ENCODE results near the gene MAML2. TPM values are rescaled to one million over a fixed set of nuclear protein-coding genes. Genes with fewer than 3 reads are reported as not detected.
A peak's percentile ranks its signal among the peaks of the same experiment; 100 is the strongest.

The MAML2 gene
- total RNA-seq, 2 experiments from 2014 or later: 11.8 to 12.5 TPM

- no peak overlapping the region for H3K27ac Mint-ChIP-seq
- H3K27me3 Mint-ChIP-seq: no peaks in the 10 kb centered on the region
- peaks cover 31% of the 10 kb centered on the region for H3K36me3 Mint-ChIP-seq (ENCODE audit: low read depth)
- H3K9me3 Mint-ChIP-seq: no peaks in the 10 kb centered on the region
- ChIA-PET POLR2A (no interaction called here), CTCF (no interaction called here)
- DNase-seq (no peak), ATAC-seq (no peak)
- no peak for TF ChIP-seq CTCF (IDR thresholded peaks at IDR 0.05)
- H3K4me3 Mint-ChIP-seq: no peak overlapping the region
- no peaks in the 10 kb centered on the region for H3K4me1 Mint-ChIP-seq (ENCODE audit: low read depth)
- intact Hi-C loops (cut with micrococcal nuclease): no loop called here
Measured at GRCh38 chr11:96367342-96367741, 24.3 kb upstream of the MAML2 start.

- intact Hi-C loops (cut with micrococcal nuclease): no loop called here
- TF ChIP-seq CTCF (IDR thresholded peaks at IDR 0.05): no peak
- H3K27ac Mint-ChIP-seq: no peak overlapping the region
- H3K9me3 Mint-ChIP-seq: no peaks in the 10 kb centered on the region
- H3K4me1 Mint-ChIP-seq (ENCODE audit: low read depth): no peaks in the 10 kb centered on the region
- ChIA-PET CTCF (no interaction called here), POLR2A (no interaction called here)
- H3K36me3 Mint-ChIP-seq (ENCODE audit: low read depth): peaks cover 28% of the 10 kb centered on the region
- H3K27me3 Mint-ChIP-seq: no peaks in the 10 kb centered on the region
- no peak overlapping the region for H3K4me3 Mint-ChIP-seq
- DNase-seq (no peak), ATAC-seq (no peak)
Measured at GRCh38 chr11:96366024-96366423, 23.0 kb upstream of the MAML2 start.

GRCh38 chr11:96365493-96365892 is 22.5 kb upstream of the MAML2 start:
- intact Hi-C loops (cut with micrococcal nuclease): no loop called here
- Mint-ChIP-seq H3K4me1 (ENCODE audit: low read depth) (no peaks in the 10 kb centered on the region), H3K27ac (no peak overlapping the region), H3K4me3 (no peak overlapping the region), H3K36me3 (ENCODE audit: low read depth) (peaks cover 26% of the 10 kb centered on the region), H3K9me3 (no peaks in the 10 kb centered on the region), H3K27me3 (no peaks in the 10 kb centered on the region)
- no peak for ATAC-seq
- POLR2A ChIA-PET: no interaction called here
- no peak for TF ChIP-seq CTCF (IDR thresholded peaks at IDR 0.05)
- CTCF ChIA-PET: no interaction called here
- no peak for DNase-seq

- peaks cover 18% of the 10 kb centered on the region for H3K36me3 Mint-ChIP-seq (ENCODE audit: low read depth)
- CTCF ChIA-PET: no interaction called here
Measured at GRCh38 chr11:96361778-96362177, 18.8 kb upstream of the MAML2 start.

GRCh38 chr11:96358321-96358720 is 15.3 kb upstream of the MAML2 start:
- Mint-ChIP-seq H3K27ac (peak overlapping the region; percentile 73), H3K4me1 (ENCODE audit: low read depth) (peaks cover 34% of the 10 kb centered on the region), H3K36me3 (ENCODE audit: low read depth) (peaks cover 40% of the 10 kb centered on the region), H3K9me3 (no peaks in the 10 kb centered on the region), H3K4me3 (peak overlapping the region; percentile 9), H3K27me3 (no peaks in the 10 kb centered on the region)
- CTCF ChIA-PET: interaction anchor here (1.0 to 2.7 kb wide), 4 partner anchors 11 to 169 kb away, joined by 3 to 27 read pairs (median 6); partner anchors contain the start of gene MAML2
- TF ChIP-seq CTCF (IDR thresholded peaks at IDR 0.05): no peak
- POLR2A ChIA-PET: interaction anchor here (0.8 to 2.1 kb wide), 2 partner anchors 14 to 18 kb away, joined by 3 to 10 read pairs; no protein-coding TSS in a partner anchor
- intact Hi-C loops (cut with micrococcal nuclease): no loop called here
- DNase-seq: no peak
- ATAC-seq: peak; percentile 44

More at GRCh38 chr11:96361778-96362177, 18.8 kb upstream of the MAML2 start:
- Mint-ChIP-seq H3K4me1 (ENCODE audit: low read depth) (peaks cover 22% of the 10 kb centered on the region), H3K4me3 (no peak overlapping the region), H3K27me3 (no peaks in the 10 kb centered on the region), H3K9me3 (no peaks in the 10 kb centered on the region), H3K27ac (no peak overlapping the region)
- DNase-seq (no peak), ATAC-seq (no peak)
- POLR2A ChIA-PET: no interaction called here
- TF ChIP-seq CTCF (IDR thresholded peaks at IDR 0.05): no peak
- intact Hi-C loops (cut with micrococcal nuclease): no loop called here

Data from activated CD8-positive, alpha-beta T cell treated with anti-CD3 and anti-CD28 coated beads for 36 hours (primary cell).